Left lung (tissue), 10 donors: ENCODE measurements around the gene HEATR5A. TPM values are rescaled to one million over a fixed set of nuclear protein-coding genes. Genes with fewer than 3 reads are reported as not detected.
"Not testable (repeated sequence)": the region's sequence is repeated elsewhere in the genome, so short reads cannot be mapped to it uniquely, and the experiment has no call there.

ENCODE experiments used
- ATAC-seq: fragments of 200-7000 bp; cut with Tn5 transposase; one replicate; pipeline ENCODE4 v1.9.1; 2020; ENCODE audit warnings: moderate library complexity
- DNase-seq, 4 donors: peaks; one replicate each; pipeline ENCODE4 v3.0.0-alpha.2; 2013 to 2020
- H3K27ac ChIP-seq, 2 donors: fragments of 200-600 bp; sonication (generic) in 1 of 2; one replicate each; pipeline versions ENCODE4 v1.5.0 to v1.8.0; 2020 to 2021
- H3K27me3 ChIP-seq, 2 donors: fragments of 200-600 bp; sonication (generic) in 1 of 2; one replicate each; pipeline versions ENCODE4 v1.5.0 to v1.8.0; 2020 to 2021
- H3K36me3 ChIP-seq, 2 donors: fragments of 200-600 bp; sonication (generic) in 1 of 2; one replicate each; pipeline versions ENCODE4 v1.5.0 to v1.8.0; 2020 to 2021
- H3K4me1 ChIP-seq, 2 donors: fragments of 200-600 bp; one replicate each; pipeline ENCODE4 v1.8.0; 2021
- H3K4me3 ChIP-seq, 2 donors: fragments of 200-600 bp; sonication (generic) in 1 of 2; one replicate each; pipeline versions ENCODE4 v1.5.0 to v1.8.0; 2020 to 2021; ENCODE audit warnings: mild to moderate bottlenecking in 1 of 2
- H3K9me3 ChIP-seq, 2 donors: fragments of 200-600 bp; sonication (generic) in 1 of 2; one replicate each; pipeline versions ENCODE4 v1.5.0 to v1.8.0; 2020 to 2021
- intact Hi-C, 2 donors: fragments of 100-400 bp; cut with DNase I; formaldehyde crosslinking; loops; one replicate each; pipeline versions ENCODE4 v1.11.2 to v1.14.2; 2022
- polyA plus RNA-seq, 6 donors: library from polyadenylated mRNA; unstranded; fragments of 120-200 nt; gene quantifications; one replicate each; pipeline ENCODE4 v1.2.1, GENCODE V29; 2013; ENCODE audit not compliant: insufficient read length in 6 of 6
- total RNA-seq, 2 donors: library from RNA; stranded (reverse); fragmentation: NEBNext Ultra II Directional; extraction: Animal tissue kit (Norgen Biotek cat#: 25700); gene quantifications; one replicate each; pipeline ENCODE4 v1.2.1, GENCODE V29; 2021
- TF ChIP-seq, protein P1 (sequence below), 2 donors: fragments of 200-600 bp; sonication (generic) in 1 of 2; IDR thresholded peaks; one replicate each; pipeline versions ENCODE4 v1.5.0 to v1.8.0; 2021; ENCODE audit warnings: antibody characterized with exemption in 2 of 2
- donor health status: DM: no; HTN: yes; CAD: no.
- donor health status: DM: no; HTN: no; CAD: no.

HEATR5A gene
- total and polyA plus RNA-seq, 8 donors = 18.5 to 72.5 (median 21.3) TPM

DNA sequence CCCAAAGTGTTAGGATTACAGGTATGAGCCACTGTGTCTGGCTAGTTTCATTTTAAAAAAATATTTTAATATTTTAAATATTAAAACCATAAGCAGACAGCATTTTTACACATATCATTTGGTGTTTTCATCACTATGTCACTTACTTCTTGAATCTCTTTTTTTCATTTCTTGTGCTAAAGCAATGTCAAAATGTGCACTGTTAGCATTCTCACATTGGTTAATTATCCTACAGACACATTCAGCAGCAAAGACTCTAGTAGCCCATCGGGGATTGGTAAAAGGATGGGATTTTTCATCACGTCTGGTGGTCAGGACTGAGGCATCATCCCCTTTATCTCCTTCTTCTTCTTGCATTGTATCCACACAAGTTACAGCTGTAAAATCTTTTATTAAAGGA, 96.9 kb downstream of the HEATR5A start:
- TF ChIP-seq, protein P1, sequence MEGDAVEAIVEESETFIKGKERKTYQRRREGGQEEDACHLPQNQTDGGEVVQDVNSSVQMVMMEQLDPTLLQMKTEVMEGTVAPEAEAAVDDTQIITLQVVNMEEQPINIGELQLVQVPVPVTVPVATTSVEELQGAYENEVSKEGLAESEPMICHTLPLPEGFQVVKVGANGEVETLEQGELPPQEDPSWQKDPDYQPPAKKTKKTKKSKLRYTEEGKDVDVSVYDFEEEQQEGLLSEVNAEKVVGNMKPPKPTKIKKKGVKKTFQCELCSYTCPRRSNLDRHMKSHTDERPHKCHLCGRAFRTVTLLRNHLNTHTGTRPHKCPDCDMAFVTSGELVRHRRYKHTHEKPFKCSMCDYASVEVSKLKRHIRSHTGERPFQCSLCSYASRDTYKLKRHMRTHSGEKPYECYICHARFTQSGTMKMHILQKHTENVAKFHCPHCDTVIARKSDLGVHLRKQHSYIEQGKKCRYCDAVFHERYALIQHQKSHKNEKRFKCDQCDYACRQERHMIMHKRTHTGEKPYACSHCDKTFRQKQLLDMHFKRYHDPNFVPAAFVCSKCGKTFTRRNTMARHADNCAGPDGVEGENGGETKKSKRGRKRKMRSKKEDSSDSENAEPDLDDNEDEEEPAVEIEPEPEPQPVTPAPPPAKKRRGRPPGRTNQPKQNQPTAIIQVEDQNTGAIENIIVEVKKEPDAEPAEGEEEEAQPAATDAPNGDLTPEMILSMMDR (IDR thresholded peaks at IDR 0.05) = no peak
- peaks cover 0 to 59% of the 10 kb centered on the region in 2 donors for H3K36me3 ChIP-seq
- ATAC-seq (no peak), DNase-seq (no peak)
- intact Hi-C loops = no loop called here
- H3K9me3 ChIP-seq = no peaks in the 10 kb centered on the region
- H3K27ac ChIP-seq = no peak overlapping the region
- H3K4me1 ChIP-seq = no peaks in the 10 kb centered on the region
- no peaks in the 10 kb centered on the region for H3K27me3 ChIP-seq
- no peak overlapping the region for H3K4me3 ChIP-seq

DNA sequence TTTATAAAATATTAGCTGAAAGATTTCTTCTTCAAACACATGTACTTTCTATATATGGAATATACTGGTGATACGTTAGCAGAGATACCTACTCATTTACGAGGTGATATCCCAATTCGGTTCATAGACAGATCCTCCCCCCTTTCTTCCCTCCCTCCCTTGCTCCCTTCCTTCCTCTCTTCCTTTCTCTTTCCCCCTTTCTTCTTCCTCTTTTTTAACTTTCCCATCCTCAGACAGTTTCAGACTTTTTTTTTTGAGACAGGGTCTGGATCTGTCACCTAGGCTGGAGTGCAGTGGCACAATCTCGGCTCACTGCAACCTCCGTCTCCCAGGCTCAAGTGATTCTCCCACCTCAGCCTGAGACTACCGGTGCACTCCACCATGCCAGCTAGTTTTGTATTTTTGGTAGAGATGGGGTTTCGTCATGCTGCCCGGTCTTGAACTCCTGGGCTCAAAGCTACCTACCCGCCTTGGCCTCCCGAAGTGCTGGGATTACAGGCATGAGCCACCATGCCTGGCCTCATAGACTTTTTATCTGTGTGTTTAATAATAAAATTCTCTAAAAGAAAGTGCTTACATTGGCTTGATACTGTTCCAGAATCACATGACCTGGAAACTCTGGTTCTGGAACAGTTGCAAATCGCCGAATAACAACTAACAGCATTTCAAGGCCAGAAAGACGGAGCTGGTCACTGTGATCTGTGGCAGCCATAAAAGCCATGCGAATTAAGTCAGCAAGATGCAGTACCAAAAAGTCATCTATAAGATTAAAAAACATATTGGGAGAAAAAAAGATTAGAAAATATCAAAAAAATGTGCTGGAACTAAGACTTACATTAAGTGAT, 99.2 kb downstream of the HEATR5A start:
- ATAC-seq (no peak), DNase-seq (peak in 2 of 4 donors; percentile 10 to 21)
- Histone ChIP-seq H3K4me1 (no peaks in the 10 kb centered on the region), H3K4me3 (no peak overlapping the region), H3K36me3 (peaks cover 0 to 81% of the 10 kb centered on the region in 2 donors), H3K27me3 (no peaks in the 10 kb centered on the region), H3K9me3 (no peaks in the 10 kb centered on the region), H3K27ac (no peak overlapping the region)
- TF ChIP-seq, protein P1 (IDR thresholded peaks at IDR 0.05) = no peak
- intact Hi-C loops = no loop called here

DNA sequence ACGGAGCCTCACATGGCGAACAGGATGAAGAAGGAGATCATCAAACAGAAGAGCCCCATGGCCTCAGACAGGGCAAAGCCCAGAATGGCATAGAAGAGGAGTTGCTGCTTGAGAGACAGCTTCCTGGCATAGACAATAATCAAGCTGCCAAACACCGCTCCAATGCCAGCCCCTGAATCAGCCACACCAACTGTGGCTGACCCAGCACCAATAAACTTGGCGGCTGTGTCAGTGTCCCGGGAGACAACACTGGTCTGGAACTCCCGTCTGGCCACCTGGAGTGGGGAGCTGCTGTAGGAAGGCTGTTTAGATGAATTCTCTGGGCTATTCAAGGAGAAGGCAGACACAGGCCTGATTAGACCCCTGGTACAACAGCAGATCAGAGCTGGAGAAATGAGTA, 100.1 kb downstream of the HEATR5A start:
- H3K4me3 ChIP-seq = no peak overlapping the region
- intact Hi-C loops = no loop called here
- ATAC-seq = no peak
- H3K27me3 ChIP-seq = no peaks in the 10 kb centered on the region
- TF ChIP-seq, protein P1 (IDR thresholded peaks at IDR 0.05) = no peak
- no peak for DNase-seq
- no peaks in the 10 kb centered on the region for H3K9me3 ChIP-seq
- peaks cover 0 to 85% of the 10 kb centered on the region in 2 donors for H3K36me3 ChIP-seq
- no peaks in the 10 kb centered on the region for H3K4me1 ChIP-seq
- H3K27ac ChIP-seq = no peak overlapping the region

DNA sequence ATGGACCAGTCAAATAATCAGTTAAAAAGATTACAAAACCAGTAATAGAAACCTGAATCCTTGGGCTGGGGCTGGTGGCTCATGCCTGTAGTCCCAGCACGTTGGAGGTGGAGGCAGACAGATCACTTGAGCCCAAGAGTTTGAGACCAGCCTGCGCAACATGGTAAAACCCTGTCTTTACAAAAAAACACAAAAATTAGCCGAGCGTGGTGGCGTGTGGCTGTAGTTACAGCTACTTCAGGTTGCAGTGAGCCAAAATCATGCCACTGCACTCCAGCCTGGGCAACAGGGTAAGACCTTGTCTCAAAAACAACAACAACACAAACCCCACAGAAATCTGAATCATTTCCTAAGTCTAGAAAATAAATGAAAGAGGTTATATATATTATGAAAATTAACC, 100.6 kb downstream of the HEATR5A start:
- ATAC-seq = no peak
- intact Hi-C loops = no loop called here
- Histone ChIP-seq H3K9me3 (no peaks in the 10 kb centered on the region), H3K36me3 (peaks cover 0 to 85% of the 10 kb centered on the region in 2 donors), H3K27me3 (no peaks in the 10 kb centered on the region), H3K4me3 (no peak overlapping the region), H3K27ac (no peak overlapping the region), H3K4me1 (no peaks in the 10 kb centered on the region)
- TF ChIP-seq, protein P1 (IDR thresholded peaks at IDR 0.05) = no peak
- no peak for DNase-seq

DNA sequence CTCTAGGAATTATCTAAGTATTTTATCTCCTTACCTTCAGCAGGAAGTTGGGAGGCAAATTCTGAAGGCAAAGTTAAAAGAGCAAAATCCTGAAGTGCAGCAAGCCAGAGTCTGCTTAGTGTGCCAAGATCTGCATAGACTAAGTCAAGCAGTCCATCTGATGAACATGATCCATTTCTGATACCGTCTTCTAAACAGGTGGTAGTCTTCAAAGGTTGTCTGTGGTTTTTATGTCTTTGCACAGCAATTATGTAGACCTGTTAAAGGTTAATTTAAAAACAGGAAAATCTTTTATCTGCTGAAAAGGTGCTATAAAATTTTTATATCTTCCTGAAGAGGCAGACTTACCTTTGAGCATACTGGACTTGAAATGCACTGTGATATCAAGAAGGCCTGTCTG, 107.4 kb downstream of the HEATR5A start:
- ATAC-seq (no peak), DNase-seq (no peak)
- peaks cover 0 to 97% of the 10 kb centered on the region in 2 donors for H3K36me3 ChIP-seq
- TF ChIP-seq, protein P1 (IDR thresholded peaks at IDR 0.05) = no peak
- no peak overlapping the region for H3K4me3 ChIP-seq
- no peaks in the 10 kb centered on the region for H3K9me3 ChIP-seq
- no peaks in the 10 kb centered on the region for H3K4me1 ChIP-seq
- intact Hi-C loops = no loop called here
- H3K27ac ChIP-seq = no peak overlapping the region
- no peaks in the 10 kb centered on the region for H3K27me3 ChIP-seq

DNA sequence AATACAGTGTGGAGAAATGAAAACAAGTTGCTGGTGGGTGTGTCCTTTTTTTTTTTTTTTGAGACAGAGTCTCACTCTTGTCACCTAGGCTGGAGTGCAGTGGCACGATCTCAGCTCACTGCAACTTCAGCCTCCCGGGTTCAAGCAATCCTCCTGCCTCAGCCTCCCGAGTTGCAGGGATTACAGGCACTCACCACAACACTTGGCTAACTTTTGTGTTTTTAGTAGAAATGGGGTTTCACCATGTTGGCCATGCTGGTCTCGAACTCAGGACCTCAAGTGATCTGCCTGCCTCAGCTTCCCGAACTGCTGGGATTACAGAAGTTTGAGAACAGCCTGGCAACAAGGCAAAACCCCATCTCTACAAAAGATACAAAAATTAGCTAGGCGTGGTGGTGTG, 108.0 kb downstream of the HEATR5A start:
- intact Hi-C loops, ATAC-seq, DNase-seq, H3K27me3 ChIP-seq, H3K4me1 ChIP-seq, H3K9me3 ChIP-seq, H3K4me3 ChIP-seq, H3K27ac ChIP-seq: not testable (repeated sequence)
- H3K36me3 ChIP-seq = peaks cover 0 to 97% of the 10 kb centered on the region in 2 donors
